SK-MEL-5 (cell line): ENCODE data around the gene SHB. TPM values are rescaled to one million over a fixed set of nuclear protein-coding genes. Genes with fewer than 3 reads are reported as not detected.

Experiments
- DNase-seq: peaks from one replicate; pipeline ENCODE4 v3.0.0-alpha.2; 2016; ENCODE audit warnings: low read depth, low spot score
- in situ Hi-C: cut with HindIII; loops from 2 replicates; pipeline ENCODE4 v1.10.0; 2016; ENCODE audit warnings: low sequenced_read_pairs, high pct_unique_total_duplicates, low pct_unique_long_range_greater_than_20kb
- total RNA-seq: library from RNA; depleted of rRNA; stranded (reverse); fragments of >200 nt; shearing (Covaris generic); gene quantifications from 2 replicates; pipeline ENCODE4 v1.2.3, GENCODE V29; 2014

SHB gene
- total RNA-seq, 1 experiment from 2014 or later, result 1.6 TPM

DNA sequence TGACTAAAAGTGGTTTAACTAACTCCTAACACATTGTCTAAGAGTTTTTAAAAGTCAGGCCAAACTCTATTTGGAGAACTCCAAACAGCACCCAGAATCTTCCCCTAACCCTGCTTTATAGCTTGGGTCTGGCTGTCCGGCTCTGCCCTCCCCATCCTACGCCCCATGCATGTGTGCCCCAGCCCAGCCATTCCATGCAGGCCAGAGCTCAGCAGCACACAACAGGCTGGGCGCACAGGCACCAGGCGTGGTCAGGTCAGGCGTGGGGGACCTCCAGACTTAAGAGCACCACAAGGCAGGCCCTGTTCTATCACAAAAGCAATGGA lies 31.1 kb downstream of the SHB start:
- in situ Hi-C loops, result no loop called here
- DNase-seq, result no peak

DNA sequence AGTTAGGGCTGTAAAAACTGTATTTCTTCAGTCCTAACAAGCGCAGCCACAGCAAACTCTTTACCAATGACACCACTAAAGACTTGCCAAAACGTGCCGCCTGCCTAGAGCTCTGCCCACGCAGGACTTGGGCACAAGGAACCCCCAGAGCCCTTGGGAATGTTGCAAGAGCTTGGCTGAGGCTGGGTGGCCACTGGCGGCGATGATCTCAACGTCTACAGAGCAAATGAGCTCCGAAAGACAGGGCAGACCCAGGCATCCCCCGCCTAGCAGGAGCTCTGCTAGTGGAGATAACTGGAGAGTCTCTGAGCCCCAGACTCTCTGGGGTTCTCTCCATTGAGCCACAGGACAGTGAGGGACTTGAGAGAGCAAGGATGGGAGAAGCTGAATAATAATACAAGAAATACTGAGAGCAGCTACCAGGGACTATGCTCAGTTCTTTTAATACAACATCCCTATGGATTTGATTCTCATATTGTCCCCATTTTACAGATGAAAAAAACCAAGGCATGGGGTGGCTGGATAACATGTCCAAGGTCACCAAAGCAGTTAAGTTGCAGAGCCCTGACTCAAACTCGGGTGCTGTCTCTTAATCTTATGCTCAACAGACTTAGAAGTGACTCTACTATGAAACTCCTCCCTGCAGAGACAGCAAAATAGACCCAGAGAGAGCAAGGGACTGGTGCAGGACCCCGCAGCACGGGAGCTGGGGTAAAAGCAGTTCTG lies 32.5 kb downstream of the SHB start:
- in situ Hi-C loops, result no loop called here
- DNase-seq, result no peak

DNA sequence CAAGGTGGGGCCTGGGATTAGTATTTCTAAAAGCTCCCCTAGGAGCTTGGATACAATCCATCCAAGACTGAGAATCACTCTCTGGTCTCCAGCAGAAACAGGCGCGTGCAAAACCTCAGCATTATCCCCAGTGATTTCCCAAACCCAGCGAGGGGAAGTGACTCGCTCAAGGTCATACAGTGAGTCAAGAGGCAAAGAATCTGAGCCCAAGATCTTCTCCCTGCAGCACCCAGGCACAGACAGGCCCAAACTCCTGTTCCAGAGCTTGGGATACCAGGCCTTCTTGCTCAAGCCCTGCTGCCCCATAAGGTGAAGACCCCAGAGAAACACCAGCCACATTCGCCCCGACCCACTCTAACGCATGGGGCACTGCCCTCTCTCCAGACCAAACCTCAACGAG lies 33.2 kb downstream of the SHB start:
- in situ Hi-C loops, result no loop called here

DNA sequence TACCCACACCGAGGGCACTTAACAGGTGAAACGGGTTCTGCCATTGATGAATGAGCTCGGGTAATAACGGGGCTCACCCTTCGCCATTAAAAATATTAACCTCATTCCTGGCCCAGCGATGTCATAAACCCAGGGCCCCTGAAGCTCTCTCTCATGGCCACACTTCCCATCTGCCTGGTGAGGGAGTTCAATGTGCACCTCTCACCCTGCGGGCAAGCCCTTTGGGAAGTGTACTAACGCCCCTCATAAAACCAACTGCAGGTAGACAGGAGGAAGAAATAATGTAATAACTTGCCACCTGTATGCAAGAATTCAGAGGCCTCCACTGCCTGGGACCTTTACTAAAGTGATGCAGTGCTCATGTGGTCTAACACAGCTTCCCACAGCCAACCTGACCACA lies 35.1 kb downstream of the SHB start:
- DNase-seq, result no peak
- in situ Hi-C loops, result no loop called here

More for the DNA sequence above, 33.2 kb downstream of the SHB start:
- peak; percentile 24 for DNase-seq

DNA sequence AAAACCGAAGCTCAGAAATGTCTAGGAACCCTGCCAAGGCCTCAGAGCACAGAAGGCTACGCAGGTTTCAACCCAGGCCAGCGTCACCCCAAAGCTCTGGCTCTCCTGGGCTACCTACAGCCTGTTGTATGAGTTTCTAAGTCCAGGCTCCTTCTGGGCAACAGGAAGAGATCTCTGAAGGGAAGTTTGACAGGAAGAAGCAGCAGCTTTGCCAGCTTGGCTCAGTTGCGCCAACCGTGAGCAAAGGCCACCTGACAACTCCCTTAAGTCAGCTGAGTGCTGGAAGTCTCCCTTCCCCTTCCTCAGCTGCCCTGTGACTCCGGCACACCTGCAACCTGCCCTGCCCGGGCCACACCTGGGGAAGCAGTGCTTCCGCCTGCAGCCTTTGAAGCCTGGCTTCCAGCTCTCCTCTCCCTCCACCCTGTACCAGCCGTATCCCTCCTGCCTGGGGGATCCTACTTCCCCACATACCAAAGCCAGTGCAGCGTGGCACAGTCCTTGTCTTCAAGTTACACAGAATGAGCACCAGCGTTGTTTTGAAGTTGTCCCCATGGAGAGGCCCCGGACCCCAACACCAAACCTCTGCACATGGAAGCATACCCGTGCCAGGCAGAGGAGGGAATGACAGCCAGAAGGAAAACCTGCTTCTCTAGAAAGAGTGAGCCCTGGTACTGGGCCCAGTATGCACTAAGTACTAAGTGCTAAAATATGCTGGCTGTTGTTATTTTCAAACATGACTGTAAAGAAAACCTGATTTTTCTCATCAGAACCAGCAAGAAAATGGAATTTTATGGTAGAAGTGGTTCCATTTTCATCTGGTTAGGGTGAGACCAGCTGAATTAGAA lies 36.5 kb downstream of the SHB start:
- in situ Hi-C loops, result no loop called here
- DNase-seq, result no peak

DNA sequence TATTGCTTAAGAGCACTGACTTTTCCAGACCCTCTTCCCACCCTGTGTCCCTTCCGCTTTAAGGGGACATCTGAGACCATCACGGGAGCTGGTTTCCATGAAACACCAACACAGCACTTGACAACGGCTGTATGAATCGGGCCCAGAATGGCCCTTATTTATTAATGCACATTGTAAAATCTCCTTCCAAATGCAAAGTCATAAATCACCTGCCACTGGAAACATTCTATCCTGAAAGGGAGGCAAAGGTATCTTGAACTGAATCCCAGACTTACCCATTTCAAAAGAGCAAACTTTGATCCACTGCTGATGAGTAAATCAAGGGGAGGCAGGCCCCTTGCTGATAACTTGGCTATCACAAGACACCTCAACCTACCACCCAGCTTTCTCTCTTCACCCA lies 37.4 kb downstream of the SHB start:
- in situ Hi-C loops, result no loop called here
- DNase-seq, result no peak

DNA sequence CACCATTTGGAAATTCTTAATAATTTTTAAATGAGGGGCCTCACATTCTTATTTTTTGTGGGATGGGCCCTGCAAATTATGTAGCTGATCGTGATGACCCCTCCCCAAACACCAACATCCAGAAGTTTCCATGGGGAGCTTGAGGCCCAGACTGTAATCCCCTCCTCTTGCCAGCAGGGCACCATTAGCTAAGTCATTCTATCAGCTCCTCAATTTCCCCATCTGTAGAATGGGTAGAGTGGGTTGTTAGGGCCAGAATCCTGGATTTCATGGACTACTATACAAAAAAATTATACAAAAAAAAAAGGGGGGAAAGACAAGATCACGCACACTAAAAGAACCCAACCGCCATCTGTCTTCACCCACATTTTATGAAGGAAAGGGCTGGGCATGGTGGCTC lies 38.4 kb downstream of the SHB start:
- in situ Hi-C loops, result no loop called here

DNA sequence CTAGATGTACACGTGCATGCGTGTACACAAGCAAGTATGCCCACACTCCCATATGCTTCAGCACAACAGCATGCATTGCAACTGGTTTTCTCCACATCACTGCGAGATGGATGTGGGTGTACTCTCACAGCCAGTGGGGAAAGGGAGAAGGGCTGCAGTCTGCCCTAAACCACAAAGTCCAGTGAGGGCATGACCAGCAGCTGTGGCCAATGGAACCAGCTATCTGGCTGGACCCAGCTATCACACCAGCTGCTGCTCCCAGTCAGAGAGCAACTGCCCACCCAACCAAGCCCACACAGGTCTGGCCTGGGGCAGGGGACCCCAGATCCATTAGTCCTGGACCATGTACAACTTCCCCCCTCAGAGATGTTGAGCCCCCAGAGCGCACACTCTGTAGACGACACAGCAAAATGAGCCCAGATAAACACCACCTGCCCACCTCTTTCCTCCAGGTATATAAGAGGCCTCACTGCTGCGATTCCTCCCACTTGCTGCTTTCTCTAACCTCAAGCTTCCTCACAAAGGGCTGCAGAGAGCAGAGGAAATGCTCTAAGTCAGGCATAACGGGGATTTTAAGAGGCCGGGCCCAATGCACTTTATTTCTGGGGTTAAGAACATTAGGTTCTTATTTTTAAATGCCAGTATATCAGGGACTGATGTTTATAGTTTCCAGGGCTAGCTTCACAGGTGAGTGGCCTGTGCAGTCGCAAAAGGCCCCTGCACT lies 39.0 kb downstream of the SHB start:
- in situ Hi-C loops, result no loop called here
- DNase-seq, result no peak

More for the DNA sequence above, 38.4 kb downstream of the SHB start:
- DNase-seq, result no peak

DNA sequence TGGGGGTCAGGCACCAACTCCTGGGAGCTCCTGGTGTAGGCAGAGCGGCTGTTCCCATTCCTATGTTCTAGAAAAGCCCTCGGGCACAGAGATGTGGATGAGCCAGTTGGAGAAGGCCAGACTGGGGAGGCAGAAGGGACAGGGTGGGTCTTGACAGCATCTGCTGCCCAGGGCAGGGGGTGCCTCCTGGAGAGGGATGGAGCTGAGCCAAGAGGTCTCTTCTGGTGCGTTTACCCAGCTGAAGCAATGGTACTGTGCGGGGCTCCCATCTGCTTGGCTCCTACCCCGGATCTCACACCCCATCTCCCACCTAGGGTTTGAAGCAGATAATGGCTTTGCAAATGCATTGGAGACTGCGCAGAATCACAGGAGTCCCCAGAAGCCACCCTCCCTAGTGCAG lies 41.3 kb downstream of the SHB start:
- no peak for DNase-seq

DNA sequence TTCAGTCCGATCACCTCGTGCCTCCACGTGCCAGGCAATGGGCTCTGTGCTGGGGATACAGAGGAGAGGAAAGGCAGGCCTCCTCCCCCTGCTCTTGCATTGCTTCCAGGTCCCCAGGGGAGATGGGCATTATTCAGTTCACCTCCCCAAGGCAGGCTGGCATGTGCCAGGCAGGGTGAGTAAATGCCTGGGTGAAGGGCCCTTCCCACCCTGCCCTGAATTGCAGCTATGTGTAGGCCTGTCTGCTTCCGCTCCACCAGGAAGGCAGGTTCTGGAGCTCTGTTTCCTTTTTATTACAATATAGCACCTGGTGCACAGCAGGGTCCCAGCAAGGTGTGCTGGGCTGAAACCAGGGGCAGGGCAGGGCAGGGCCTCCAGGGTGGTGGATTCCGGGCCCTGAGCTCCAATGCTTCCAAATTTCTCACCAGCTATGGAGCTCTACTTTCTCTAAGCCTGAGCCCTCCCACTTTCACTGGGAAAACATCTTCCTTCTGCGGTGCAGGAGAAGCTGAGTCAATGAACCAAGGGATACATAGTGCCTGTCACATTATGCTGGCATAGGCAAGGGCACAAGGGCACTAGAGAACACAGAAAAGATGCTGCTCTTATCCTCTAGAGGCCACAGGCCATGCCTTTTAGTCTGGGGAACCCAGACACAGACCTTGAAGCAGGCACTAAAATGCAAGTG lies 42.0 kb downstream of the SHB start:
- no peak for DNase-seq
- in situ Hi-C loops, result no loop called here

More for the DNA sequence above, 41.3 kb downstream of the SHB start:
- in situ Hi-C loops, result no loop called here

DNA sequence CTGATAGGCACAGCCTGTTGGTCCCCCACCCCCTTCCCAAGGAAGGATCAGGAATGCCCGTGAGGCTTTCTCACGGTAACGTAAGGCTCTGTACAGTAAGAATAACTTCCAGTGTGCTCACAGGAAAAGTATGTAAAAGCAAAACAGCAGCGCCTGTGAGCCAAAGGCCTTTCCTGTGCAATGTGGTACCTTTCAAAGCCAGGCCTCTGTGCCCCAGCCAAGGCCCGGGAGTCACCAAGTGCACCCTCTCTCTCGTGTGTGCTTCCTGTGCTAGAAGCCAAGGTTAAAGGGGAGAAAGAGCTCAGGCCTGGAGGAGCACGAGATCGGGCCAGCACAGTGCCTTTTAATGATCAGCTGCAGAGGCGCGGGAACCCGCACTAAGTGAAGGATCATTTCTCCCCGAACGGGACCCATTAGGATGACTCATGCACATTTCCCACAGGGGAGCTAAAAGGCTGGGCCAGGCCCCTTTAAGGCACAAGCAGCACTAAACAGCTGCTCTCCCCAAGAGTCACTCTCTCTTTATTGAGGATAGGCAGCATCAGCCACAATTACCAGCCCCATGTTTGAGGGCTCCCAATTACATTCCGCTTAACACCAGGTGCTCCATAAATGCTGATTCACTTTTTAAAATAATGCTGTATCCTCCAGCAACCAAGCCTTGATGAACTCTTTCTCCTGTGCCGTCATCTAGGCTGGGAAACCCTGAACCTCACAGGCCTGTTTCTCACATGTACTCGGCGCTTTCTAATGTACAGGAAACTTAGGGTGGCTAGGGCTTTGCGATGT lies 42.8 kb downstream of the SHB start:
- DNase-seq, result no peak
- in situ Hi-C loops, result no loop called here

DNA sequence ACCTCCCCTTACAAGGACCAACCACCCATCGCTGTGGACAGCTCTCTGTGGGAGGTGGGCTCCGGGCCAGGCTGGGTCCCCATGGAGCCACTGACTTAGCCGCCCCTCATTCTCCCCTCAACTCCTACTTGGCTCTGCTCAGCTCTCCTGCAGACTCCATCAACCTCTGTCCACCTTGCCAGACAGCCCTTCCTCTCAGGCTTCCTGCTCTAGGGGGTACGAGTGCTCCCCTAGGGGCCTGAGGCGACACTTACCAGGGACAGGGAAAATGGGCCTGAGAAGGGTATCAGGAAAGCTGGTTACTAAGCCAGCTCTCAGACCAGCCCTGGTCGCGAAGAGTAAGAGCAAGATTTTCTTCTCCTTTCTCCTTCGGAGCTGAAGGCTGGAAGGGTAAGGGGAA lies 43.9 kb downstream of the SHB start:
- in situ Hi-C loops, result no loop called here
- no peak for DNase-seq

DNA sequence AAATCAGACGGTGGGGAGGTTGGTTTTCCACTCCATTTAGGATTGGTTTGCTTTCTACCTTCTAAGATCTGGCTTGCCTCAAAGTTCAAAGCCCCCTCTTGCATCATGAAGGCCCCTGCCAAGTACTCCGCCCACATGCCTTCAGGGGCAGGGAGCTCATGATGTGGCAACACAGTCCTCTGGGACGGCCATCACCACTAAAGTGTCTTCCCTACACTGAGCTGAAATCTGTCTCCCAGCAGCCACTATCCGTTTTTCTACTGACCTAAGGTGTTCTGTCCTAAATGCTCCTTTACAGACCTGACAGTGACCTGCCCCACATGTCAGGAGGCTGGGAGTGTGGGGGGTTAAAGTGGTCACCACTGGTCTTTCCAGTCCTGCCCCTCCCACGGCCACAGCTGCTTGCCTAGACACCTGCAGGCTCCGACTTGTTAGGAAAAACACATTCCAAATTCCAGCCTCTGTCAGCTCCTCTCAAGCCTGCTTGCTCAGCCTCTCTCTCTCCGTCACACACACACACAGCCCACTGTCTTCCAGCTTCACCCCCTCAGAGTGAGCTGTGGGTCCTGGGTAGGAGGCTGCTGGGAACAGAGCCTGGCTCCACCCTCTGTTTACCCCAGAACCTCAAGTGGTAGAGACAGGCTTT lies 44.9 kb downstream of the SHB start:
- DNase-seq, result no peak
- in situ Hi-C loops, result no loop called here

DNA sequence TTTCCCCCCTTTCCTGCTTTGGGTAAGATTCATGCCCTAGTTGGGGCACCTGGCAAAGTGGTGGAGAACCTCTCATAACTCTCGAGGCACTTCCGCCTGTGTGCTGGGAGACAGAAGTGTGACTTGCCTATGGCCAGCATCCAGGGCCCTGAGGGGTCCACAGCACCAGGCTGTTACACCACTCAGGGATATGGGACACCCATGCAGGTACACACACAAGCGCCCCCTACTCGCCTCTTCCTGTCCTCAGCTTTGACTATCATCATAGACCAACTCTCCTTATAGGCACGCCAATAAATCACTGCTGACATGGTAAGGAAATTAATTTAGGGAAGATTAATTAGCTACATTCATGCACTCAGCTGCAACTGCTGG lies 45.4 kb downstream of the SHB start:
- in situ Hi-C loops, result no loop called here
- DNase-seq, result no peak

DNA sequence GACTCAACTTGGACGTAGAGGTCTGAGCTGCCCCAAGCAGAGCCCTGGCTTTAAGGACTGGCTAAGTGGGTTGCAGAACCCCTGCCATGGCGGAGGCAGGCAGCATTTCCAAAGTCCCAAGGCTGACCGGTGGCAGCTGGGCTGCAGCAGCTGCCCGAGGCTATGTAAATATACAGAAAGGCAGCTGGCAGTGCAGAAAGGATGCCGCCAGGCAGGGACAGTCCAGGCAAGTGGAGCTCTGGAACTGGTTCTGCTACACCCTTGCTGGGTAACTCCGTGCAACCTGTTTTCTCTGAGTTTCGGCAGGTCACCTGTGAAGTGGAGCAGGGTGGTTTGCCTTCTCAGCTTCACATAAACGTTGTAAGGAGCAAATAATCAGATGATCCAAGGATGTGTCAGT lies 46.0 kb downstream of the SHB start:
- no peak for DNase-seq
- in situ Hi-C loops, result no loop called here

DNA sequence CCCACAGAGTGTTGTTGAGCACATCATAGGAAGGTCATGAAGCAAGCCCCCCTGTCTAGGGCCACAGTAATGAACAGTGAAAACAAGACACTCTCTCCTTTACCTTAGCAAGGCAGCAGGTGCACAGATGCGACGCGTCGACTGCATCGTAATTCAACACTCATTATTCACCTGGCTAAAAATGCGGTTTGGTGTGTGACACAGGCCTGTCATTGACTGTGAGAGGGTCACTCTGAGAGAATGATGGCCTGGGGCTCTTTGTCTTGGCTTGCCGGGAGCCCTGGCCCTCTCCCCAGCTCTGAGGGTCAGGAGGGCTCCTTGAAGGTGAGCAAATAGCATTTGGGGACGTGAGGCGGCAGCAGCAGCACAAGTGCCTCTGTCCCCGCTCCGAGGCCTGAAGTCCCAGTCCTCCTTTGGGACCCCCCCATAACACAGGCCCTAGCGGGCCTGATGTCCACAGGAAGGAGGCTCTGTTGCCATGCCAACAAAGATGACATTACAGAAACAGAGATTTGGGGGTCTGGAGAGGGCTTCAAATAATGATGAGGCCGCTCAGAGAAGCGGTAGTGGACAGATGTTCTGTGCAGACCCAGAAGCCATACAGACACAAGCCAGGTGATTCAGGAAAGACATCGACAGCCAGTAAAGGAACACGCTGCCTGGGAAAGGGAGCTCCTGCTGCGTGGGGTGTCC lies 46.7 kb downstream of the SHB start:
- DNase-seq, result no peak

More for the DNA sequence above, 46.7 kb downstream of the SHB start:
- in situ Hi-C loops, result no loop called here
